HG03439 (cell line): ENCODE data around the gene GP9.

Experiments used
- ATAC-seq: cut with Tn5 transposase; IDR thresholded peaks from one replicate; pipeline ENCODE4 v1.9.1; 2021; ENCODE audit warnings: mild to moderate bottlenecking, moderate library complexity; ENCODE audit not compliant: unreplicated experiment

Gene GP9

GRCh38 chr3:129060276-129061022, at the start of gene GP9:
GP9 (plus strand) TSS chr3:129060779; CDS start chr3:129061740, 961 bp downstream.
- no peak for ATAC-seq

DNA sequence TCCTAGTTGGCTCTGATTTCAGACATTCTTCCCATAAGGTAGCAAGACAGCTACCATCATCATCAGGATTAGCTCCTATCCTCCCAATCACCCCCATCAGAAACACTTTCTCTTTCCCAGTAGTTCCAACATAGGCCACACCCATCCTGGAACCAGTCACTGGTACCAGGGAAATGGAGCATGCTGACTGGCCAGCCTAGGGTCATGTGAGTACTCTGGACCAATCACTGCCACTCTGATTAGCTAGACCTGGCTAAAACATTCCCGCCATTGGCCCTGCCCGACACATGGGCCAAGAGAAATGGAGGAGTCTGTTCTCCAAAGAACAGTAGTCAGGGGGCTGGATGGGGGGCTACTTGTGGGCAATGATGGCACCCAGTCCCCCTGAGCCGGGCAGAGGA, 47.1 kb upstream of the GP9 start:
- no peak for ATAC-seq

DNA sequence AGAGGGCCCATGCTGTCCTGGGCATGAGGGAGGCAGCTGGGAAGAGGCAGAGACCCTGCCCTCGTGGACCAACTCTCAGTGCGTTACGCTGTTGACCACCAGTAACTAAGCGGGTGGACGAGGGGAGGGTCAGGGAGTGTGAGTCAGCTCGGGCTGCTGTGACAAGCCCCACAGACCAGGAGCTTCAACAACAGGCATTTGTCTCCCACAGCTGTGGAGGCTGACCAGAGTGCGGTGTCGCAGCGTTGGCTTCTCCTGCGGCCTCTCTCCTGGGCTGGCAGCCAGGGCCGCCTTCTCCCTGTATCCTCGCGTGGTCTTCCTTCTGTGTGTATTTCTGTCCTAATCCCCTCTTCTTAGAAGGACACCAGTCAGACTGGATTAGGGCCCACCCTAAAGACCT, 46.4 kb upstream of the GP9 start:
- ATAC-seq: no peak

DNA sequence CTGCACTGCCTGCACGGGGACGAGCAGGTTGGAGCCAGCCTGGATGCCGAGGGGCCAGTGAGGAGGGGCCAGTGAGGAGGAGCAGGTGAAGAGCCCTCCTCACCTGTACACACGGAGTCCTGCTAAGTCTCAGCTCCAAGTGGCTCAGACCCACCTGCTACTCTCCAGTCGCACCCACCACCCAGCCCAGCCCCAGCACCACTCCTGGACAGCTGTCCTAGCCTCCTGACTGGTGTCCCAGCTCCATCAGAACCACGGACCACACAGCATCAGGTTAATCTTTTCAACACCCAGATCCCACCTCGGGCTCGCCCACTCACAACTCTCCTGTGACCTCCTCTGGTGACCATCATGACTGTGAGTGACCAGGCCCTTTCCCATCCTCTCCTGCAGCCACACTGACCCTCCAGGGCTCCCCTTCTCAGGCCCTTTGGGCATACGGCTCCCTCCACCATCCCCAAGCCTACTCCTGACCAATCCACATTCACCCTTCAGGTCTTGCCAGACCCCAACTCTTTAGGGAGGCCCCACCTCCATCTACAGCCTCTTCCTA, 45.7 kb upstream of the GP9 start:
- ATAC-seq: no peak

GRCh38 chr3:129015388-129016105, 45.0 kb upstream of the GP9 start:
- ATAC-seq: no peak

DNA sequence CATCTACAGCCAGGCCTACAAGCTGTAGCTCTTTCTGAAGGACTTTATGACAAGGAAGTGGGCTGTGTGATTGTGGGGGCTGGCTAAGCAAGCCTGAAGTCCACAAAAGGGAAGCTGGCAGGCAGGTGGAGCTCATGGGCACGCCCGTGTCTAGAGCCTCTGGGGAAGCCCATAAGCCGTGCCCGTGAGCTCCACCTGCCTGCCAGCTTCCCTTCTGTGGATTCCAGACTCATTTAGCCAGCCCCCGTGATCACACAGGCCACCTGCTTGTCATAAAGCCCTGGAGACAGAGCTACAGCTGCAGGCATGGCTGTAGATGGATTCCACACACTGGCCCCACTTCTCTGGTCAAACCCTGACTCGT, 44.2 kb upstream of the GP9 start:
- ATAC-seq: no peak

DNA sequence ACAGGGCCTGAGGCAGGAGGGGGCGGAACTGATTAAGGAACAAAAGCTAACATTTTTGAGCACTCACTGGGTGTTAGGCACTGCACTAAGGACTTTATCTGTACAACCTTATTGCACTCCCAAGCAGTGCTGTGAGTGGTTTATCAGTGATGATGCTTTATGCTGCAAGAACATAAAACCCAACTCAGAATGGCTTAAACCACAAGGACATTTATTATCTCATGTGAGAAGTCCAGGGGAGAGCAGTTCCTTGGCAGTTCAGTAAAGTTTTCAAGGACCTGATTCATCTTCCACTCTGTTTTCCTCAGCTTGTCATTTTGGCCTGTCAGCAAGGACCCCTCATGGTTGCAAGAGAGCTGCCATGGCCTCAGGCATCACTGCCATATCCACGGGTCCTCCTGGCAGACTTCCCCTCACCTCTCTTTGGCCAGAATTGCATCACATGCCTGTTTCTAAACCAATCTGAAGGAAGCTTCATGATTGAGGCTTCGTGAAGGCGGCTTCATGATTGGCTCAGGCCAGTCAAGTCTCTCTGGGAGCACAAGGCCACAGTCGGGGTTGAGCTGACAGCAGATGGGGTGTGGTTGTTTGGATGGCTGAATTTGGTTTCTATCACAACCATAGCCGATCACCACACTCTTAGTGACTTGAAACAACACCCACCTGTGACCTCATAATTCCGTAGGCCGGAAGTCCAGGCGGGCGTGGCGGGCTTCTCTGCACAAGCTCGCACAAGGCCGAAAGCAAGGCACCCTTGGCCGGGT, 43.7 kb upstream of the GP9 start:
- no peak for ATAC-seq

GRCh38 chr3:129017484-129017899, 43.1 kb upstream of the GP9 start:
- ATAC-seq: no peak

DNA sequence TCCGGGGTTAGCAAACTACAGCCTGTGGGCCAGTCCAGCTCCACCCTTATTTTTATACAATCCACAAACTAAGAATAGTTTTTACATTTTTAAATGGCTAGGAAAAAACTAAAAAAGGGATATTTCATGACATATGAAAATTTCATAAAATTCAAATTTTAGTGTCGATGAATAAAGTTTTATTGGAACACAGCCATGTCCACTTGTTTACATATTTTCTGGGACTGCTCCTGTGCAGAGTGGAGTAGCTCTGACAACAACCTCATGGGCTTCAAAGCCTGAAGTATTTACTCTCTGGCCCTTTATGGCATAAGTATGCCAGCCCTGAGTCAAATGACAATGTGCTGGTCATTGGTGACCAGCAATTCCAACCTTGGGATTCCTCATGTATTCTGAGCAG, 42.3 kb upstream of the GP9 start:
- no peak for ATAC-seq

DNA sequence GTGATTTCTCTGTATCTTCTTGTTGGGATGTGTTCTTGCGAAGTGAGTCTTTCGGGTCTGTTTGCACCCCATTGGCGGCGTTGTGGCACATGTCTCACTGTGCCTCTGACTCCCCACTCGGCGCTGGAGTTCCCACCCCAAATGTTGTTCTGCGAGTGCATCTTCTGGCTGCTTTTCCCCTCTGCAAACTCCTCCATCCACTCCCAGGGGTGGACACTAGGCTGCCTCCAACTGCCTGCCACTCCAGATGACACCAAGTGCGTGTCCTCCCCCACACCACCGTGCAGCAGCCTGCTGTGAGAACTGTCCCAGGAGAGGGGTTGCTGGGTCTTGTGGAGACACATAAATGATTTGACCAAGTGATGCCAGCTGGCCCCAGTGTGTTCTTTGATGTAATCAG, 41.8 kb upstream of the GP9 start:
- ATAC-seq: no peak

DNA sequence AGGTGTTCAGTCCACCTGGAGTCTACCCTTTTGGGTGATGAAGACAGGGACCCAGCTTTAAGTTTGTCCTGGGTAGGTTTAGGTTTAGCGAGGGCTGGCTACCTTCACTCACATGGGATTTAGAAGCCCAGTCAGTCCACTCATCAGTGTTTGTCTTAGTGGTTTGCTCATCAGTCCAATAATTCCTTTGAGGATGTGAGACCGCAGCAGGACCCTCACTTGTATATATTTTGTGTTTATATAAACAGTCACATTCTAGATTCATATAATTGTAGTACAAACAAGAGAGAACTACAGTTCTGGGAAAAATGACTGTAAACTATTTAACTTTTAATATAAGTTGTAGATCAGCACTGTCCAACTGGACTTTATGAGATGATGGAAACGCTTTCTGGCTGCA, 41.3 kb upstream of the GP9 start:
- ATAC-seq: no peak

- ATAC-seq: no peak
Observed at GRCh38 chr3:129020691-129021090, 39.9 kb upstream of the GP9 start.

DNA sequence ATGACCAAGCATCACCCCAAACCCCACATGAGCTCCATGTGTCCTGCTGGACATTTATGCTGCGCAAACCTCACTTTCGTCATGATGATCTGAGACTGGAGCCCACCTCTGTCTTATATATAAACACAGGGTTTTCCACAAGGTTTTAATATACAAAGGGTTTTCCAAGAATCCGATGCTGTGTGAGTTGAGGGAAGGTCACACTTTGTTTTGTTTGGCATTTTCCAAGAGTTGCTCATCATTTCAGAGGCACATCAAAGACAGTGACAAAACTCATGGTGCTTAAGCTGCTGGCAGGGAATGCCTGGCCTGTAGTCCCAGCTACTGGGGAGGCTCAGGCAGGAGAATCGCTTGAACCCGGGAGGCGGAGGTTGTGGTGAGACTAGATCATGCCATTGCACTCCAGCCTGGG, 39.4 kb upstream of the GP9 start:
- ATAC-seq: no peak

DNA sequence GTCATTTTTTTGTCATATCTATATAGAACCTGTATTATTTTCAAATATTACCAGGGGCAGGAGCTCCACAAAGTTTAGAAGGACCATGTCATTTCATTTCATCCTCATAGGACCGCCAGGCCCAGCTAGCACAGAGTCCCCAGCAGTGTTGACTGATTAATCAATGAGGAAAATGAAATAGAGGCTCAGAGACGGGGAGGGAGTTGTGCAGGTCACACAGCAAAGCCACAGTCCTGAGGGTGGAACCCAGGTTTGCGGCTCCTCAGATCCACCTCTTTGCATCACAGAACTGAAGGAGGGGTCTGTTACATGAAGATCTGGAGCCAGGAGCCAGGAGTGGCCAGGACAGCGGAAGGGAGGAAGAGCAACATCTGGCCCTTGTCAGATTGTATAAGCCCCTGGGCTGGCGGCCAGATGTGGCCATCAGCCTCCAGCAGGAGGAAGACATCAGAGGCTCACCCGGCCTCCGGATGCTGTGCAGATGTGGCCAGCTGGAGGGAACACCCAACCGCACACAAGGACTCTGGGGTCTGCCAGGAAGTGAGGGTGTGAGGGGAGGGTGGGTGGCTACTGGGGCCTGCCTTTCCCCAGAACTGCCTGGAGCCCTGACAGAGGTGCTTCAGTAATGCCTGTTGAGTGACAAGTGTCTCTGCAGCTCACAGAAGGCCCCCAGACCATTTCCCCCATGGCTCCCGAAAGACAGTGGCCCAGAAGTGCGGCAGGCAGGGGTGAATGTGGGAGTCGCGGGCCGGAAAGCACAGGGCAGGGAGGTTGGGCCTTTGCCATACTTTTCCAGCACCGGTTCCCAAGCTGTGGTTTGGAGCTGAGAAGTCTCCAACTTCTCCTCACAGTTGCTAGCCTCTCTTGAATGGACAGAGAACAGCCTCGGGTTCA, 38.2 kb upstream of the GP9 start:
- ATAC-seq: no peak

GRCh38 chr3:129023008-129023358, 37.6 kb upstream of the GP9 start:
- ATAC-seq: no peak

GRCh38 chr3:129023909-129024308, 36.7 kb upstream of the GP9 start:
- no peak for ATAC-seq

GRCh38 chr3:129025108-129025507, 35.5 kb upstream of the GP9 start:
- no peak for ATAC-seq

- no peak for ATAC-seq
Observed at GRCh38 chr3:129025691-129026435, 34.7 kb upstream of the GP9 start.

DNA sequence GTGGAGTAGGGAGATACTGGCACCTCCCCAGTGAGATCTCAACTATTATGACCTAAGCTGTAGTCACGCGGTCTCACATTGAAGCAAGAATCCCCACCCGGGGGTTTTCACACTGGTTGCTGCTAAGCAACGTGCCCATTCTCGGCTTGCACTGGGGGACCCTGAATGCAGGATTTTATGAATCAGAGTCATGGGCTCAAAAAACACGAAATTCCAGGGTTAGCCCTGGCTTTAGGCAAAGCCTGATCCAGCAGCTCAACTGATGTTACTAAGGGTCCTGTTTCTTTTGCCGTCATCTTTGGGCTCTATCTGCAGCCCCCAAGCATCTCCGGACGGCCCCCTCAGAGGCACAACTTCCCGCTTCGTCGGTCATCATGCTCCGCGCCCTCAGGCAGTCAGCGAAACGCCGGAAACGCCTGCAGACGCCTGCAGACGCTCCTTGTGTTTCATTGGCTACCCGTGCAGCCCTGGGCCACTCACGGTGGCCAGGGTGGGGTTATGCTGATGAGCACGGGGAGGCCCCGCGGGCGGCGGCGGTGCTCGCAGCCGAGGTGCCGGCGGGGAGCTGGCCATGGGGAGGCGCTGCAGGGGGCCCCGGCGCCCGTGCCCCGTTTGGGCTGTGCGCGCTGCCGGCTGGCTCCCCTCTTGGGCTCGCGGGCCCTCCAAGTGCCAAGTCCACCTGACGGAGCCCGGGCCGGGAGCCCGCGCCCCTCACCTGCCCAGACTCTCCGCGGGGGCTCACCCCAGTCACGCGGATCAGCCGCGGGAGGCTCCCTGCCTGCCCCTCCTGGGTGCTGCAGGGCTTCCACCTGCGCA, 33.6 kb upstream of the GP9 start:
- ATAC-seq: peak; percentile 96
